ENCODE data around the gene CDC23.

- no peak for TF ChIP-seq POLR2AphosphoS5 (IDR thresholded peaks at IDR 0.05; ENCODE audit: low read depth, low read length)
- no peak for TF ChIP-seq TAF1 (IDR thresholded peaks at IDR 0.05; ENCODE audit: borderline replicate concordance, insufficient read depth, low read length)
Measured at GRCh38 chr5:138139781-138140090, 73.4 kb downstream of the CDC23 start.
